GM12878 (cell line): ENCODE measurements around the gene F11.

Experiments
- CHD1 ChIP-seq: IDR thresholded peaks from 2 replicates; pipeline ENCODE4 v1.6.1; 2012; ENCODE audit warnings: low read depth, low read length, improper control_type of control experiment
- CREB1 ChIP-seq: IDR thresholded peaks from 2 replicates; pipeline ENCODE4 v1.6.1; 2012; ENCODE audit warnings: low read depth, mild to moderate bottlenecking, inconsistent platforms
- EZH2 ChIP-seq: IDR thresholded peaks from 2 replicates; pipeline ENCODE4 v1.6.1; 2012; ENCODE audit warnings: low read depth, mild to moderate bottlenecking, control low read depth, inconsistent platforms, low read length, borderline replicate concordance; ENCODE audit not compliant: control insufficient read depth
- MXI1 ChIP-seq: fragments of 150-350 bp; IDR thresholded peaks from 2 replicates; pipeline ENCODE4 v1.6.1; 2011; ENCODE audit warnings: low read depth, mild to moderate bottlenecking, inconsistent platforms, low read length, improper control_type of control experiment
- TF ChIP-seq, protein P1 (sequence below): IDR thresholded peaks from 2 replicates; pipeline ENCODE4 v1.6.1; 2012; ENCODE audit warnings: low read depth, low read length, improper control_type of control experiment

DNA sequence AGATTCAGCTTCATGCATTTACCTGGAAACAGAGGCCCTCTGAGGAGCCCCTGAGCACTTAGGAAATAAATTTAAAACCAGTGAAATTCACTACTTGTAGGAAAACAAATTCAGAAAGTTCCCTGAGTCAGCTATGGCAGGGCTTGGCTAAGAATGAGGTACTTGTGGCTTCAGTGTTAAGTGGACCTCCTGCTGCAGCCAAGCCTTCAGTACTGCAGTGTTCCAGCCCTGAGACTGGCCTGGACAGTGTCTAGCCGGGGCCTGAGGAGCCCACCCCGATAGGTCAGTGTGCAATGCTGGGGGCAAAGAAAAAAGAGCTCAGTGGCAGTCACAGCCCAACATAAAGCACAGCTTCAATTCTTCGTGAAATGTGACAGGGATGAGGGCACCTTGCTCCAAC is 41.9 kb downstream of the F11 start:
- TF ChIP-seq CREB1 (no peak), CHD1 (no peak), EZH2 (no peak), MXI1 (no peak)
- TF ChIP-seq, protein P1, sequence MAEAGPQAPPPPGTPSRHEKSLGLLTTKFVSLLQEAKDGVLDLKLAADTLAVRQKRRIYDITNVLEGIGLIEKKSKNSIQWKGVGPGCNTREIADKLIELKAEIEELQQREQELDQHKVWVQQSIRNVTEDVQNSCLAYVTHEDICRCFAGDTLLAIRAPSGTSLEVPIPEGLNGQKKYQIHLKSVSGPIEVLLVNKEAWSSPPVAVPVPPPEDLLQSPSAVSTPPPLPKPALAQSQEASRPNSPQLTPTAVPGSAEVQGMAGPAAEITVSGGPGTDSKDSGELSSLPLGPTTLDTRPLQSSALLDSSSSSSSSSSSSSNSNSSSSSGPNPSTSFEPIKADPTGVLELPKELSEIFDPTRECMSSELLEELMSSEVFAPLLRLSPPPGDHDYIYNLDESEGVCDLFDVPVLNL = no peak
